ENCODE data around the gene PTPRA. TPM values are rescaled to one million over a fixed set of nuclear protein-coding genes. Genes with fewer than 3 reads are reported as not detected.

The PTPRA gene
- total RNA-seq, 1 experiment from 2014 or later = 47.2 TPM

- TF ChIP-seq, protein P1, sequence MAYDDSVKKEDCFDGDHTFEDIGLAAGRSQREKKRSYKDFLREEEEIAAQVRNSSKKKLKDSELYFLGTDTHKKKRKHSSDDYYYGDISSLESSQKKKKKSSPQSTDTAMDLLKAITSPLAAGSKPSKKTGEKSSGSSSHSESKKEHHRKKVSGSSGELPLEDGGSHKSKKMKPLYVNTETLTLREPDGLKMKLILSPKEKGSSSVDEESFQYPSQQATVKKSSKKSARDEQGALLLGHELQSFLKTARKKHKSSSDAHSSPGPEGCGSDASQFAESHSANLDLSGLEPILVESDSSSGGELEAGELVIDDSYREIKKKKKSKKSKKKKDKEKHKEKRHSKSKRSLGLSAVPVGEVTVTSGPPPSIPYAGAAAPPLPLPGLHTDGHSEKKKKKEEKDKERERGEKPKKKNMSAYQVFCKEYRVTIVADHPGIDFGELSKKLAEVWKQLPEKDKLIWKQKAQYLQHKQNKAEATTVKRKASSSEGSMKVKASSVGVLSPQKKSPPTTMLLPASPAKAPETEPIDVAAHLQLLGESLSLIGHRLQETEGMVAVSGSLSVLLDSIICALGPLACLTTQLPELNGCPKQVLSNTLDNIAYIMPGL (CRISPR knock-in tag; IDR thresholded peaks at IDR 0.05) = no peak
- TF ChIP-seq PRDM15 (CRISPR knock-in tag; IDR thresholded peaks at IDR 0.05) = no peak
- no peak for TF ChIP-seq SOX15 (CRISPR knock-in tag; IDR thresholded peaks at IDR 0.05)
- TF ChIP-seq, protein P2, sequence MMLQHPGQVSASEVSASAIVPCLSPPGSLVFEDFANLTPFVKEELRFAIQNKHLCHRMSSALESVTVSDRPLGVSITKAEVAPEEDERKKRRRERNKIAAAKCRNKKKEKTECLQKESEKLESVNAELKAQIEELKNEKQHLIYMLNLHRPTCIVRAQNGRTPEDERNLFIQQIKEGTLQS (CRISPR knock-in tag; conservative IDR thresholded peaks at IDR 0.05) = no peak
- TF ChIP-seq, protein P3, sequence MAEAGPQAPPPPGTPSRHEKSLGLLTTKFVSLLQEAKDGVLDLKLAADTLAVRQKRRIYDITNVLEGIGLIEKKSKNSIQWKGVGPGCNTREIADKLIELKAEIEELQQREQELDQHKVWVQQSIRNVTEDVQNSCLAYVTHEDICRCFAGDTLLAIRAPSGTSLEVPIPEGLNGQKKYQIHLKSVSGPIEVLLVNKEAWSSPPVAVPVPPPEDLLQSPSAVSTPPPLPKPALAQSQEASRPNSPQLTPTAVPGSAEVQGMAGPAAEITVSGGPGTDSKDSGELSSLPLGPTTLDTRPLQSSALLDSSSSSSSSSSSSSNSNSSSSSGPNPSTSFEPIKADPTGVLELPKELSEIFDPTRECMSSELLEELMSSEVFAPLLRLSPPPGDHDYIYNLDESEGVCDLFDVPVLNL (CRISPR knock-in tag; IDR thresholded peaks at IDR 0.05; ENCODE audit: borderline replicate concordance, low read depth) = no peak
These were observed 25.5 kb upstream of the PTPRA start (continued) for GRCh38 chr20:2847802-2848201.

DNA sequence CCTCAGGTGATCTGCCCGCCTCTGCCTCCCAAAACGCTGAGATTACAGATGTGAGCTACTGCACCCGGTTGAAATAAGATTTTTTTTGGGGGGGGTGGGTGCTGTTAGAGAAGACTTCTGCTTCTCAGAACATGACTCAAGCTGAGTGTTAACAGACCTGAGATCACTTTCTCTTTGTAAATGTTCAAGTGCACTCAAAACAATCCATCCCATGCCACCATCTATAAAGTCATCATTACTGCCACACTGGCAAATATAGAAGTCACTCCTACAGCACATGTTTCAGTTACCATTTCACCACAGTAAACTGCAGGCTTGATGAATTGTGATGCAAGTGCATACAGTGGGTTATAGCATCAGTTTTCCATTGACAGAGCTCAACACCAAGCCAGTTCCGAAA is 23.8 kb upstream of the PTPRA start:
- Mint-ChIP-seq H3K27me3 (ENCODE audit: low read depth) (no peaks in the 10 kb centered on the region), H3K9me3 (no peaks in the 10 kb centered on the region), H3K27ac (no peak overlapping the region), H3K4me3 (no peak overlapping the region), H3K4me1 (peaks cover 4% of the 10 kb centered on the region), H3K36me3 (no peaks in the 10 kb centered on the region)
- POLR2A ChIA-PET = no interaction called here
- CTCF ChIA-PET = interaction anchor here (1.6 to 4.7 kb wide), 4 partner anchors 87 to 161 kb away, joined by 3 to 64 read pairs (median 18); no protein-coding TSS in a partner anchor
- DNase-seq (ENCODE audit: low spot score) = no peak
- ATAC-seq = no peak
- no peak for TF ChIP-seq NFE2L1 (CRISPR knock-in tag; IDR thresholded peaks at IDR 0.05)
- no peak for TF ChIP-seq ZNF671 (CRISPR knock-in tag; IDR thresholded peaks at IDR 0.05)
- TF ChIP-seq ZNF423 (CRISPR knock-in tag; IDR thresholded peaks at IDR 0.05) = no peak
- TF ChIP-seq, protein P4, sequence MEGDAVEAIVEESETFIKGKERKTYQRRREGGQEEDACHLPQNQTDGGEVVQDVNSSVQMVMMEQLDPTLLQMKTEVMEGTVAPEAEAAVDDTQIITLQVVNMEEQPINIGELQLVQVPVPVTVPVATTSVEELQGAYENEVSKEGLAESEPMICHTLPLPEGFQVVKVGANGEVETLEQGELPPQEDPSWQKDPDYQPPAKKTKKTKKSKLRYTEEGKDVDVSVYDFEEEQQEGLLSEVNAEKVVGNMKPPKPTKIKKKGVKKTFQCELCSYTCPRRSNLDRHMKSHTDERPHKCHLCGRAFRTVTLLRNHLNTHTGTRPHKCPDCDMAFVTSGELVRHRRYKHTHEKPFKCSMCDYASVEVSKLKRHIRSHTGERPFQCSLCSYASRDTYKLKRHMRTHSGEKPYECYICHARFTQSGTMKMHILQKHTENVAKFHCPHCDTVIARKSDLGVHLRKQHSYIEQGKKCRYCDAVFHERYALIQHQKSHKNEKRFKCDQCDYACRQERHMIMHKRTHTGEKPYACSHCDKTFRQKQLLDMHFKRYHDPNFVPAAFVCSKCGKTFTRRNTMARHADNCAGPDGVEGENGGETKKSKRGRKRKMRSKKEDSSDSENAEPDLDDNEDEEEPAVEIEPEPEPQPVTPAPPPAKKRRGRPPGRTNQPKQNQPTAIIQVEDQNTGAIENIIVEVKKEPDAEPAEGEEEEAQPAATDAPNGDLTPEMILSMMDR (IDR thresholded peaks at IDR 0.05) = no peak
- TF ChIP-seq JUN (CRISPR knock-in tag; IDR thresholded peaks at IDR 0.05) = no peak
- no peak for TF ChIP-seq CREM (CRISPR knock-in tag; IDR thresholded peaks at IDR 0.05)
- TF ChIP-seq, protein P5, sequence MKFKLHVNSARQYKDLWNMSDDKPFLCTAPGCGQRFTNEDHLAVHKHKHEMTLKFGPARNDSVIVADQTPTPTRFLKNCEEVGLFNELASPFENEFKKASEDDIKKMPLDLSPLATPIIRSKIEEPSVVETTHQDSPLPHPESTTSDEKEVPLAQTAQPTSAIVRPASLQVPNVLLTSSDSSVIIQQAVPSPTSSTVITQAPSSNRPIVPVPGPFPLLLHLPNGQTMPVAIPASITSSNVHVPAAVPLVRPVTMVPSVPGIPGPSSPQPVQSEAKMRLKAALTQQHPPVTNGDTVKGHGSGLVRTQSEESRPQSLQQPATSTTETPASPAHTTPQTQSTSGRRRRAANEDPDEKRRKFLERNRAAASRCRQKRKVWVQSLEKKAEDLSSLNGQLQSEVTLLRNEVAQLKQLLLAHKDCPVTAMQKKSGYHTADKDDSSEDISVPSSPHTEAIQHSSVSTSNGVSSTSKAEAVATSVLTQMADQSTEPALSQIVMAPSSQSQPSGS (CRISPR knock-in tag; IDR thresholded peaks at IDR 0.05; ENCODE audit: borderline replicate concordance, low read depth) = no peak
- no peak for TF ChIP-seq ZNF512 (CRISPR knock-in tag; IDR thresholded peaks at IDR 0.05; ENCODE audit: borderline replicate concordance)
- TF ChIP-seq, protein P6, sequence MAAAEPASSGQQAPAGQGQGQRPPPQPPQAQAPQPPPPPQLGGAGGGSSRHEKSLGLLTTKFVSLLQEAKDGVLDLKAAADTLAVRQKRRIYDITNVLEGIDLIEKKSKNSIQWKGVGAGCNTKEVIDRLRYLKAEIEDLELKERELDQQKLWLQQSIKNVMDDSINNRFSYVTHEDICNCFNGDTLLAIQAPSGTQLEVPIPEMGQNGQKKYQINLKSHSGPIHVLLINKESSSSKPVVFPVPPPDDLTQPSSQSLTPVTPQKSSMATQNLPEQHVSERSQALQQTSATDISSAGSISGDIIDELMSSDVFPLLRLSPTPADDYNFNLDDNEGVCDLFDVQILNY (CRISPR knock-in tag; IDR thresholded peaks at IDR 0.05) = no peak
- no peak for TF ChIP-seq FOXP1 (CRISPR knock-in tag; IDR thresholded peaks at IDR 0.05; ENCODE audit: borderline replicate concordance)
- TF ChIP-seq TEAD4 (CRISPR knock-in tag; IDR thresholded peaks at IDR 0.05) = no peak
- TF ChIP-seq KAT7 (CRISPR knock-in tag; IDR thresholded peaks at IDR 0.05; ENCODE audit: borderline replicate concordance) = no peak
- no peak for TF ChIP-seq FOXK1 (CRISPR knock-in tag; IDR thresholded peaks at IDR 0.05)
- TF ChIP-seq ZNF532 (CRISPR knock-in tag; IDR thresholded peaks at IDR 0.05; ENCODE audit: borderline replicate concordance) = no peak

Data from WTC11 (cell line).